Right kidney (tissue), 1 donor: ENCODE measurements around the gene RRP8.

Experiments used
- DNase-seq: peaks from one replicate; pipeline ENCODE4 v3.0.0-alpha.2; 2016

RRP8 gene

DNA sequence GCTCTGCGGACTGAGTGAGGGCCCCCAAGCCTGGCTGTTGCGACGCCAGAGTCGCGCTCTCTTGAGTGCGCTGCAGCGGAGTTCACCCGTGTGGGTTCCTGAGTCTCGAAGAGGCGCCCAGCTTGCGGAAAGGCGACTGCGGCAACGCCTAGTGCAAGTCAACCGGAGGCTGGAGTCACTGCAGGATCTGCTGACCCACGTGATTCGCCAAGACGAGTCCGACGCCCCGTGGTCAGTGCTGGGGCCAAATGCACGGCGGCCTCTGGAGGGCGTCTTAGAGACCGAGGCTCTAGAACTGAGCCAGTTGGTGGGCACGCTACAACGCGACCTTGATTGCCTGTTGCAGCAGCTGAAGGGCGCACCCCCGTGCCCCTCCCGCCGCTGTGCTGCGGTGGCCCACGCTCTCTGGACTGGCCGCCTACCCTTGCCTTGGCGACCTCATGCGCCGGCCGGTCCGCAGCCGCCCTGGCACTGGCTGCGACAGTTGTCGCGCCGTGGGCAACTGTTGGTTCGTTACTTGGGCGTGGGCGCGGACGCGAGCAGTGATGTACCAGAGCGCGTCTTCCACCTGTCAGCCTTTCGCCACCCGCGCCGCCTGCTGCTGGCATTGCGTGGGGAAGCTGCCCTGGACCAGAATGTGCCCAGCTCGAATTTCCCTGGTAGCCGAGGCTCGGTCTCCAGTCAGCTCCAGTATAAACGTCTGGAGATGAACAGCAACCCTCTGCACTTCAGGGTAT, 32.6 kb downstream of the RRP8 start:
- DNase-seq = peak; percentile 9

DNA sequence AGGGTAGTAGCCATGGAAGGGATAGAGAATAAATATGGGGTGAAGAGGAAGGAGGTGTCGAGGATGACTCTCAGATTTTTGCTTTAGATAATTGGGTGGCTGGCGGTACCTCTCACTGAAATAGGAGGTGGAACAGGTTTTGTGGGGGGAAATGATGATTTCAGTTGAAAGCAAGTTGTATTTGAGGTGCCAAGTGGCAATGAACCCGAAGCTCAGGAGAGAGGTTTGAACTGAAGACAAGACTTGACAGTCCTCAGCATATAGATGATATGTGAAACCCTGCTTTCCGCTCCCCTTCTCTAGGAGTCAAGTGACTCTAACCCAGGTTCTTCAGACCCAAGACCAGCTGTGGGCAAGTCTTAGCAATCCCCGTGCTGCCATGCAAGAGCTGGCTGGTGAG, 33.7 kb downstream of the RRP8 start:
- no peak for DNase-seq

DNA sequence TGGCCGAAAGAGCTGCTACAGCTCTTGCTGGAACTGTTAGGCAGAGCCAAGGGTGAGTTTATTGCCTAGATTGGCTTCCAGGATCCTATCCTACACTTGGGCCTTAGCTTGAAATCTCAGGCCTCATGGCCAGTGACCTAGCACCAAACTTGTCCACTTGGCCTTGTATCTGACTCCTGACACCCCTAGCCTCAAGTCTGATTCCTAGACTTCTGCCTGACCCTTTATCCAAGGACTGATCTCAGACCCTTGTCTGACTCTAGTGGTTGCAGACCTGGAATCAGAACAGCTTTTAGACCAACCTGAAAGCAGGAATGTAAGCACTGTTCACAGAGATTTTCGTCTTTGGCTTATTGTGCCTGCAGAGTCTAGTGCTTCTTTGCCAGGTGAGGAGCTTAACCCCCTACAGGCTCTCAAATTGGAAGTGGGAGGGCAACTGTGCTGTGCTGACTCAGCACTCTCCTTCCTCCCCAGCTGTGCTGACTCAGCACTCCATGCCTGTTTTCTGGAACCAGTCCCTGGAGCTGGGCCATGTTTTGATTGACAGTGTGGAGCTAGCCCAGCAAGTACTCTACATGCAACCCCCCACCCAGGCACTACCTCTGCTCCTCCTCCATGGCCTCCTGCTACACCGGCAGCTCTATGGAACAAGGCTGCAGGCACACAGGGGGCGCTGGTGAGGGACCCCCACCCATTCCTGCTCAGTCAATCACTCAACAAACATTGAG, 35.1 kb downstream of the RRP8 start:
- DNase-seq = peak; percentile 14

DNA sequence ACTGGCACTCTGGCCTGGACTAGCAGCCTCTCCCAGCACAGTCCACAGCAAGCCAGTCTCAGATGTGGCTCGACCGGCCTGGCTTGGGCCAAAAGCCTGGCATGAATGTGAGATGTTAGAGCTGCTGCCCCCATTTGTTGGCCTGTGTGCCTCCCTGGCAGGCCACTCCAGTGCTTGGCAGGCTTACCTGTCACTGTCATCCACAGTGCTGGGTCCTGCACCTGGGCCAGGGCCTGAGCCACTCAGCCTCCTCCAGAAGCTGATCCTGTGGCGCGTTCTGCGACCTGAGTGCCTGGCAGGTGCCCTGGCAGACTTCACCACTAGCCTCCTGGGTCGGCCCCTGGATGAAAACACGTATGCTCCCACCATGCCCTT, 36.1 kb downstream of the RRP8 start:
- DNase-seq = no peak

DNA sequence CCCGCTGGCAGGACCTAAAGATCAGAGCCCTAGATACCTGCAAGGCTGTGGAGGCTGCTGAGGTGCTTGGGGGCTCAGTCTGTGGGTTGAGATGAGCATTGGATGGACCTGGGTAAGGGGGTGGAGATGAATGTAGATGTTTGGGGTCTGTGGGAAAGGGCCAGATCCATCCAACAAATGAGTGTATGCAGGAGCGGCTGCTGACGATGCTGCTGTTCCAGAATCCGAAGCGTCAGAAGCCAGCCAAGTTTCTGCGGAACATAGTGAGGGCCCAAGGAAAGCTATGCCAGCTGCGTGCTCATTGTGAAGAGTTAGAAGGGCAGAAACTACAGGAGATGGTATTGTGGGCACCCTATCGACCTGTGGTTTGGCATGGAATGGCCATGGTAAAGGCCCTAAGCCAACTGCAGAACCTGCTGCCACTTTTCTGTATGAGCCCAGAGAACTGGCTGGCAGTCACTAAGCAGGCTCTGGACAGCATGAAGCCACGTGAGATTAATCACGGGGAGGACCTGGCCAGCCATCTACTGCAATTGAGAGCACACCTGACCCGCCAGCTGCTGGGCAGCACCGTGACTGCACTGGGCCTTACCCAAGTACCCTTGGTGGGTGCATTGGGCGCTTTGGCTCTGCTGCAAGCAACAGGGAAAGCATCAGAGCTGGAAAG, 36.6 kb downstream of the RRP8 start:
- DNase-seq = no peak

DNA sequence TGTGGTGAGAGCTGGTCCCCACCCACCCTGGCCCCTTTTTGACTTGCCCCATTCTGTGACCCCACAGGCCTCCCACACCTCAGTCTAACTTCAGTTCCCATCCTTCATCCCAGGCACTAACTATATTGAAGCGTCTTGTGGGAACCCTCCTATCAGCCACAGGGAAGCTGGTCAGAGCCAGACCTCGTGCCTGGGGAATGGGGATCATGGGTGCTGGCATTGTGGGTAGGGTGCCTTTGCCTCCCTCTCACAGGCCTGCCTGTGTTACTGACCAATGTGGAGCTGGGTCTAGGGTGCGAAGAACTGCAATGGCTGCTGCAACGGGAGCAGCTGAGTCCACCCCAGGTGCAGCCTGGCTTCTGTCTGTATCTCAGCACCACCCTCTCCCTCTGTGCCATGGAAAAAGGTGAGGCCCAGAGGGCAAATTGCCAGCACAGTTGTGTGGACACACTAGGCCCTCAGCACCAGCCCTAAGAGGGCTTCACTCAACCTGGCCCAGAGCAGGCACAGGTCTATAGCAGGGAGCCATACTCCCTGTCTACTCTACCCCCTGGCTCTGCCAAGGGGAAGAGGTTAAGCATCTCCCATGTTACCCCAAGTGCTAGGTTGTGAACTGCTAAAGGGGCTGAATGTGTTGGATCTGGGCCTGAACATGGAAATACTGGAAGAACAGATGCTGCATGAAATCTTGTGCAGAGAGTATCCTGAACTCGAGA, 37.3 kb downstream of the RRP8 start:
- no peak for DNase-seq

DNA sequence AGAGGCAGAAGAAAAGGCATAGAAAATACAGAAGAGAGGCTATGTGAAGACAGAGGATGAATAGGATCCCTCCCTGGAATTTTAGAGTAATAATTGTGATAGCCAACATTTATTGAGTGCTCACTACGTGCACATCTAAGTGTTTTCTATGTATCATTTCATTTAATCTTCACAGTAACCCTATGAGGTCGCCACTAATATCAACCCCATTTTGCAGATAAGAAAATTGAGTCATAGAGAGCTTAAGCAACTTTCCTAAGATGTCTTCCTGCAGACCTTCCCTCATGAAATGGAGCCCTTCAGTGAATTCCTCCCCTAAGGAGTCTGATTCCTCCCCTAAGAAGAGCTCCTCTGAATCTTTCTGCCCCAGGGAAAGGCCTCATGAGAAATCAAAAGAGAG, 38.1 kb downstream of the RRP8 start:
- DNase-seq = no peak

DNA sequence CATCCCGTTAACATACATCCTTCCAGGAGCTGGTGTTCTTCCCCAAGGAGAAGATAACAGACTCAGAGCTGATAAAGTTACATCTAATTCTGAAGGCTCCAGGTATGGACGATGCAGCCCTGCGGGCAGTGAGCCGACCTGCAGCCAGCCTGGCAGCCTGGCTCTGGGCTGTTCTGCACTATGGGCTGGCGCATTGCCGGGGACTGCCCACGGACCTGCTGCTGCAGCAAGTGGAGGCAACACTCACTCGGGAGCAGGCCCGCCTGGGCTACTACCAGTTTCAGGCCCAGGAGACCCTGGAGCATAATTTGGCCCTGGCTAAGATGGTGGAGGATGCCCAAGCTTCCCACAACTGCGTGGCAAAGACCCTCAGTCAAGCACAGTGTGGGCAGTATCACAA, 39.7 kb downstream of the RRP8 start:
- DNase-seq = no peak

DNA sequence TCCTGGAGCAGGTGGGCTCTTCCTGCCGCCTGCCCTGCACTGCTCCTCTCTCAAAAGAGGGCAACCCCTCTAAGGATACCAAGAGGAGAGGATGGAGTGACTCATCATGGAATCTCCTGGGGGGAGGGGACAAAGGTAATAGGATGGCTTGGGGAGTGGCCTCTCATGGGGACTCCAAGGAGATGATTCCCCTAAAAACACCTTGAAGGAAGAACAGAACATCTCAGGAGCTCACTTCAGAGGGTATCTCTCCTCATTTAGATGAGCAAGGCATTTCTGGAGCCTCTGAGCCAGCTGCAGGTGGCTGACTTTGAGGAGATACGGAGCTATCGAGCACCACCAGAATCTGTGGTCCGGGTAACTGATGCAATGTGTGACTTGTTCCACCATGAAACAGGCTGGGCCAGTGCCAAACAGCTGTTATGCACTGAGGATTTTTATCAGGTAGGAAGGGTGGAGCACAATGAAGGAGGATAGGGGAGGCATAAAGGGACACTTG, 40.2 kb downstream of the RRP8 start:
- DNase-seq = no peak

DNA sequence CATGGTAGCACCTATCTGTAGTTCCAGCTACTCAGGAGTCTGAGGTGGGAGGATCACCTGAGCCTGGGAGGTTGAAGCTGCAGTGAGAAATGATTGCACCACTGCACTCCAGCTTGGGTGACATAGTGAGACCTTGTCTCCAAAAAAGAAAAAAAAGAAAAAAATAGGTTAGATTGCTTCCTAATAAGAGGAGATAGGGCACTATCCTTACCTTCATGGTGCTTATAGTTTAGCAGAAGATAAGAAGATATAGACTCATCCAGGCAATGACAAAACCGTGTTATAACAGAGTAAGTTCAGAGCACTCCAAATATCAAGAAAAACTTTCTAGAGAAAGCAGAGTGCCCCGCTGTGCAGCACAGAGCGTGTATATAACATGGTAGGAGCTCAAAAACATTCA, 42.1 kb downstream of the RRP8 start:
- DNase-seq = no peak

DNA sequence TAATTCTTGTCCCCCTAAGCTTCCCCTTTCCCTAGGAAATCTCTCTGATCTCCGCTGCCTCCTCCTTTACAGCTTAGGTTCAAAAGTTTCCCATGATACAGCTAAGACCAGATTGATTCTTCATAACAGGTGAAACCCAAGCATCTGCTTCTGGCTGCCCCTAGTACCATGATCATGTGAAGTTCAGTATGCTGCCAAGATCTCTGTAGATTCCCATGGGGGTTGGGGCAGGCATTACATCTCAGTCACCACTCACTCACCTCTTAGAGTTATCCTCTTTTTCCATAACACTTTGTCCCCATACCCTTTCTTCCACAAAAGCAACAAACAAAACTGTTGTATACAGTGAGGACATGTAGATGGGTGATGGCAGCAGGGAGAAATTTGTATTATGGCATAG, 44.0 kb downstream of the RRP8 start:
- no peak for DNase-seq

DNA sequence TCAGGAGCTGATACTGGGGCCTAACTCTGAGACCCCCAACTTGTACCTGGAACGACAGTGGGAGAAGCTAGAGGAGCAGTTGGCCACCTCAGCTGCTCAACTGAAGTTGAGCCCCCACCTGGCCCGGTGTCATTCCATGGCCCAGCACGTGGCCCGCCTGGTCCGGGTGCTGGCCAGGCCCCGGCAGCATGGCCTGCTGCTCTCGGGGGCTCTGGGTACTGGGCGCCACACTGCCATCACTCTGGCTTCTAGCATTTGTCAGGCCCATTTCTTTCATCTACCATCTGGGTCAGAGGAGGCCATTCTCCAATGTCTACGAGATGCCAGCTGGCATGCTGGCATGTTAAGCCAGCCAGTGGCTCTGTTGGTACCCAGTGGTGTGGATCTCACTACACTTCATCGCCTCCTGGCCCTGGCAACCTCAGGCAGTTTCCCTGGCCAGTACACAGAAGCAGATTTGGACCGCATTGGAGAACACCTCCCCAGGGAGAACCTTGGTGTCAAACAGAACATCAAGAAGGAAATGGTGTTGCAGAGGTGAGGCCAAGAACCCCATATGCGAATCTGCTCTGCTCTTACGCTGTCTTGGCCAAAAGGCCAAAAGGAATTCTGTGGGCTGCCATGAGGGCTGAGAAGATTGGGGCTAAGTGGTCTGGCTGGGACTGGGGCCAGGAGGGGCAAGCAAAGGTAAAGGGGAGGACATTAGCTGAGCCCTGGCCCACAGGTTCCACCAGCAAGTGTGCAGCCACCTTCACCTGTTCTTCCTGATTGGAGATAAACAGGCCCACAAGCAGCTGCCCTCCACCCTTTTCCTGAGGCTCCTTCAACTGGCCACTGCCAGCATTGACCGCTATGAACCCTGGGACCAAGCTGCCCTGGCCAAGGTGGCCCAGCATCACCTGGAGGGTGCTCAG, 45.4 kb downstream of the RRP8 start:
- no peak for DNase-seq

DNA sequence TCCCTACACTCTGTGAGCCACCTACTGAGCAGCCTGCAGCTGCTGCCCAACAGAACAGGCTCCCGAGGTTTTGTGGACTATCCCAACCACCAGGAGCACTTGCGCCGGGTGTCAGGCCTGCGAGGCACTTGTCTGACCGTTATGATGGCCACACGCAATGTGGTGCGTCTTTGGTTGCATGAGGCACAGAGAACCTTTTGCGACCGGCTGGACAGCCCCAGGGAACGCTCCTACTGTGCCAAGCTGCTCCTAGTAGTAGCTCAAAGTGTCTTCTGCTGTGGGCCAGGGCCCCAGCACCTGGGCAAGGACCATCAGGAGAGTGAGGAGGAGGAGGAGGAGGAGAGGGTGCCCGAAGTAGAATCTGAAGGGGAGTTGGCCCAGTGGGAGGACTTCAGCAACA, 46.4 kb downstream of the RRP8 start:
- DNase-seq = no peak

DNA sequence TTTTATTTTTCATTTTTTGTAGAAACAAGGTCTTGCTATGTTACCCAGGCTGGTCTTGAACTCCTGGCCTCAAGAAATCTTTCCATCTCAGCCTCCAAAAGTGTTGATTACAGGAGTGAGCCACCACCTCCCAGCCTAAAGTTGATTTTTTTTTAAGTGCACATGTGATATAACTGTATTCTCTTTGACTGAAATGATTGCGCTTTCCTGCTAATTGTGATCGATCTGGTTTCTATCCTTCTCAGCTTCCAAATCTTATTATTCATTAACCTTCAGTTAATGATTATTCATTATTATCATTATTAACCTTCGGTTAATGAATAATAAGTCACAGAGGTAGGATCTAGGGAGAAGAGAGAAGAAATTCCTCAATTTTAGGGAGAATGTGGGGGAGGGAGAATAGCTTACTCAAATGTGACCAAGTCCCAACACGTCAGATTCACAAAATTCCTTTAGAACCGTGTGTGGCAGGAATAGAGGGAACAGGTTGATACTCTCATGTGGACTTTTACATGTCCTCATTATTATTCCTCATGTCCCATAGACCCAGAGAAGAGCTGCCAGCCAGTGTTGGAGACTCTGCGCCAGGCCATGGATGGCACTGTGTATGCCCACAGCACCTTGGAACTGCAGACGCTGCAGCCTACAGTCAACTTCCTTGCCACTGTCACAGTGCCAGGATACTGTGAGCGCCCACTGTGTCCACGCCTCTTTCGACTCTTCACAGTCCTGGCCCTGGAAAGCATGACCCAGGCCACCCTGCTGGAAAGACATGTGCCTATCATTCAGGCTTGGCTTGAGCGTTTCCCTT, 47.1 kb downstream of the RRP8 start:
- DNase-seq = no peak

DNA sequence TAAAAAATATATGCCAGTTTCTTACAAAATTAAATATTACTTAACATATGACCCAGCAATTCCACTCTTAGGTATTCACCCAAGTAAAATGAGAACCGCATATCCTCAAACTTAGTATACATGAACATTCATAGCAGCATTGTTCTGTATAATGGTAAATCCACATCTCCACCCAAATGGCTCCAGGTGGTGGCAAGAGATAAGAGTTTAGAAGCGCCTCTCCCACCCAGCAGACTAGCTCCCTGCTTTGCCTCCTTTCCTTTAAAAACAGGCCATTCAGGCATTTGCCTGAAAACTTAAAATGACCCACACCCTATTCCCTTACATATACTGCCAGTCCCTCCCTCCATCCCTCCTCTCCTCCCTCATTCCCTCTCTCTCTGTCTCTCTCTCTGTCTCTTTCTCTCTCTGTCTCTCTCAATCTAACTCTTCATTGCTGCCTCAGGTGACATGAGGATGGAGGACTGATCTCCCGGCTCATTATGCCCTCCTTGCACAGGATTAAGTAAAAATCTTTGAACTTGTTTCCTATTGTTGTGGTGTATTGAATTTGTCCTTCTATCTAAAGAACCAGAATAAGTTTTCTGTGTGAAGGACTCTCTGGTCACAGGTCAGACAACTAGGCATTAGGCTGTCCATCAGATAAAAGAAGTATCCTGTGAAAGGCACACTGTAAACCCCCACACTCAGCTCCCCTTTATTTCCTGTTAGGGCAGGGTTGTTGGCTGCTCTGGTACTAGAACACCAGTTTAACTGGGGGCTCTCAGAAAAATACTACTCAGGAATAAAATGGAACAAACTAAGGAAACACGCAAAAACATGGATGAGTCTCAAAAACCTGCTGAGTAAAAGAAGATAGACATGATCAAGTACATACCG, 48.3 kb downstream of the RRP8 start:
- no peak for DNase-seq

DNA sequence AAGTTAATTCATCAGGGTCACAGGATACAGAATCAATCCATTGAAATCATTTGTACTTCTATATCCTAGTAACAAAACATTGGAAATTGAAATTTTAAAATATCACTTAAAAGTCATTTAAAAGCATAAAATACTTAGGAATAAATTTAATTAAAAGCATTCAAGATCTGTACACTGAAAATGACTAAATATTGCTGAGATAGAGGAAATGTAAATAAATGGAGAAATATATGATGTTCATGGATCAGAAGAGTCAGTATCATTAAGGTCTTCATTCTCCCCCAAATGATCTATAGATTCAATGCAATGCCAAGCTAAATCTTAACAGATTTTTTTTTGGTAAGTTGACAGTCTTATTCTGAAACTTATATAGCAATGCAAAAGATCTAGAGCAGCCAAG, 49.8 kb downstream of the RRP8 start:
- no peak for DNase-seq

DNA sequence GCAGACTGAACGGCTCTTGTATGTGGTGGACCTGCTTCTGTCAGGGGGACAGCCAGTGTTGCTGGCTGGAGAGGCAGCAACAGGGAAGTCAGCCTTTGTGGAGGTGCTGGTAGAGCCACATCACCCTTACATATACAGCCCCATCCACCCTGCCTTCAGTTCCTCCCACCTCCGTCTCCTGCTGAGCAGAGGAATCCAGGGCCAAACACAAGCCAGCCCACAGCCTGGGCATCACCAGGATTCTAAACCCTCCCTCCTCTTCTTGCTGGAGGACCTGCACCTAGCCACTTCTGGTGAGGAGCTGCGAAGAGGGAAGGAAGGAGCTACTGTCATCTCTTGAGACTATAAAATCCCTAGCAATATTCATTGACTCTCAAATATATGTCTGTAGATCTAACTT, 54.8 kb downstream of the RRP8 start:
- no peak for DNase-seq

DNA sequence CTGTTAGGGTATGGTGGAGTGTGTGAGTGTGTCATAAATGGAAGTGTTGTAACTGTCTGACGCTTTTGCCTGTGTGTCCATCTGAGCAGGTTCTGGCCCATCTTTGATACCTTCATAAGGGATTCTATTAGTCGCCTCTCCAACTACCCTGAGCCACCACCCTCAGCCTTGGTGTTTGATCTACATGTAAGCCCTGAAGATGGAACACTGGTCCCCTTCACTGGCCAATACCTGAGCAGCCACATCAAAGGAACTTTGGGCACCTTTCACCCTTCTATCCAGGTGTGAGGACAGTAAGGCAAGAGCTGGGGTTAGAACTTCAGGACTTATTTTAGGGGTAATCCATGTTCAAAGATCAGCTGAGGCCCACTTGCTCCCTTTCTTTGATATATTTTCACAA, 55.3 kb downstream of the RRP8 start:
- no peak for DNase-seq

DNA sequence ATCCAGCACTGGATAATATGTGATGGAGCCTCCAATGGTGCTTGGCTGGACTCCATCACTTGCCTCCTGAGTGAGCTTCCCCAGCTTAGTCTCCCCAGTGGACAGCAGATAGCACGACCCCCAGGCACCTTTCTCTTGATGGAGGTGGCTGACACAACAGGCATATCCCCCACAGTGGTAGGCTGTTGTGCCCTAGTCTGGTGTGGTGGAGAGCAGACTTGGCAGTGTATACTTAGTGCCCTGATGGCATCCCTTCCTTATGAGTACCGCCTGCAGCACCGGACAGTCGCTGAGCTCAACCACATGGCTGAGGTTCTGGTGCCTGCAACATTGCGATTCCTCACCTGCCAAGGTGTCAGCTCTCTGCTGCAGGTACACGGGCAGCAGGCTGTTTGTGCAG, 56.2 kb downstream of the RRP8 start:
- no peak for DNase-seq

DNA sequence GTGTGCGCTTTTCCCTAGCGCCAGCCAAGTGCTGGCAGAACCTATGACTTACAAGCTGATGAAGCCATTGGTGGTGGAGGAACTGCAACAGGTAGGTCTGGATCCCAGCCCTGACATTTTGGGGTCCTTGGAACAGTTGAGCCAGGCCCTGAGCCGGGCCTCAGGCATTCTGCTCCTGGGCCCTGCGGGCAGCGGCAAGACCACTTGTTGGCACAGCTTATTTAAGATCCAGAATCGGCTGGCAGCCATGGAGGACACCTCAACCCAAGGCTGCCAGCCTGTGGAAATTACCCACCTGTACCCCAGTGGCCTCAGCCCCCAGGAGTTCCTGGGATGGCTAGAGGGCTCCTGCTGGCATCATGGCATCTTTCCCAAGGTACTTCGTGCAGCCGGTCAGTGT, 56.7 kb downstream of the RRP8 start:
- DNase-seq = no peak
